OCI-LY1 (cell line): ENCODE measurements around the gene DIP2B.

Experiments
- CTCF ChIP-seq: fragments of 200-600 bp; sonication (generic), shearing (Covaris generic); IDR thresholded peaks from 2 replicates; pipeline ENCODE4 v1.5.1; 2017; ENCODE audit warnings: mild to moderate bottlenecking, antibody characterized with exemption, low read length, moderate library complexity, mixed read lengths
- EZH2 ChIP-seq: fragments of 200-600 bp; sonication (generic), shearing (Covaris generic); IDR thresholded peaks from 2 replicates; pipeline ENCODE4 v1.8.0; 2017; ENCODE audit warnings: borderline replicate concordance, mixed run types, mild to moderate bottlenecking, antibody characterized with exemption, low read length, moderate library complexity, mixed read lengths

GRCh38 chr12:50786498-50787231 is 281.9 kb downstream of the DIP2B start:
- TF ChIP-seq CTCF (no peak), EZH2 (no peak)
